HepG2 (cell line): ENCODE results near the gene ATP1A1. TPM values are rescaled to one million over a fixed set of nuclear protein-coding genes. Genes with fewer than 3 reads are reported as not detected.

Experiments used
- AGO1 ChIP-seq: fragments of 200-400 bp; formaldehyde crosslinking; IDR thresholded peaks from 2 replicates; pipeline ENCODE4 v1.6.1; 2017; ENCODE audit warnings: mild to moderate bottlenecking, low read depth, low read length, moderate library complexity; ENCODE audit not compliant: poor library complexity, severe bottlenecking
- AGO2 ChIP-seq: fragments of 200-400 bp; formaldehyde crosslinking; optimal IDR thresholded peaks from 2 replicates; pipeline ENCODE3; 2017; ENCODE audit warnings: mild to moderate bottlenecking, low read depth, low read length, moderate library complexity
- ARNT ChIP-seq: fragments of 450-650 bp; IDR thresholded peaks from 2 replicates; pipeline ENCODE4 v1.6.1; 2017
- ATF7 ChIP-seq, 2 experiments: fragments of 450-650 bp in 1 of 2; sonication (generic) in 1 of 2; formaldehyde crosslinking in 1 of 2; IDR thresholded peaks; 2 replicates each; pipeline versions ENCODE4 v1.4.0 to v1.6.1; 2016 to 2020; ENCODE audit warnings: antibody characterized with exemption in 1 of 2, mild to moderate bottlenecking in 1 of 2, missing genetic modification reagents in 1 of 2
- EEA1 ChIP-seq: sonication (generic); formaldehyde crosslinking; IDR thresholded peaks from 2 replicates; pipeline ENCODE4 v1.5.1; 2020; ENCODE audit warnings: mild to moderate bottlenecking, missing genetic modification reagents, borderline replicate concordance
- HOXA5 ChIP-seq: sonication (generic); formaldehyde crosslinking; IDR thresholded peaks from 2 replicates; pipeline ENCODE4 v1.4.0; 2020; ENCODE audit warnings: missing genetic modification reagents
- RBFOX2 ChIP-seq: fragments of 200-400 bp; formaldehyde crosslinking; IDR thresholded peaks from 2 replicates; pipeline ENCODE4 v1.6.1; 2017; ENCODE audit warnings: low read depth, mild to moderate bottlenecking, low read length
- SRSF1 ChIP-seq: fragments of 200-400 bp; formaldehyde crosslinking; optimal IDR thresholded peaks from 2 replicates; pipeline ENCODE3; 2017; ENCODE audit warnings: mild to moderate bottlenecking, low read depth, low read length, moderate library complexity
- ZNF296 ChIP-seq: sonication (generic); formaldehyde crosslinking; conservative IDR thresholded peaks from 2 replicates; pipeline ENCODE4 v1.5.0; 2020; ENCODE audit warnings: mild to moderate bottlenecking, missing genetic modification reagents
- ZNF766 ChIP-seq: sonication (generic); formaldehyde crosslinking; IDR thresholded peaks from 2 replicates; pipeline ENCODE4 v1.5.0; 2020; ENCODE audit warnings: missing genetic modification reagents, borderline replicate concordance
- ZNF768 ChIP-seq: sonication (generic); formaldehyde crosslinking; IDR thresholded peaks from 2 replicates; pipeline ENCODE4 v1.4.0; 2020; ENCODE audit warnings: missing genetic modification reagents
- polyA plus RNA-seq, 8 experiments: library from polyadenylated mRNA; depleted of rRNA in 3 of 8; stranded (reverse) in 7 of 8; unstranded in 1 of 8; fragments of >200 nt; fragmentation: Illumina TruSeq in 4 of 8; extraction: Trizol in 4 of 8; gene quantifications; 2 replicates each; pipeline versions ENCODE4 v1.2.1 to v1.2.3, GENCODE V29; 2011 to 2016; ENCODE audit warnings: low read depth in 4 of 8, missing spikeins in 1 of 8, mixed read lengths in 1 of 8; ENCODE audit not compliant: insufficient read depth in 1 of 8
- total RNA-seq, 5 experiments: library from RNA; depleted of rRNA; stranded (reverse); fragments of >200 nt; fragmentation: Illumina TruSeq; extraction: Trizol; gene quantifications; 2 replicates each; pipeline ENCODE4 v1.2.3, GENCODE V29; 2016; ENCODE audit warnings: low read depth in 1 of 5
- TF ChIP-seq, protein P1 (sequence below): sonication (generic); formaldehyde crosslinking; IDR thresholded peaks from 2 replicates; pipeline ENCODE4; 2020; ENCODE audit warnings: missing genetic modification reagents, mild to moderate bottlenecking, borderline replicate concordance
- TF ChIP-seq, protein P2 (sequence below): IDR thresholded peaks from 2 replicates; pipeline ENCODE4 v1.6.1; 2012; ENCODE audit warnings: inconsistent platforms
- TF ChIP-seq, protein P3 (sequence below): sonication (generic); formaldehyde crosslinking; IDR thresholded peaks from 2 replicates; pipeline ENCODE4 v1.4.0; 2020; ENCODE audit warnings: missing genetic modification reagents
- TF ChIP-seq, protein P4 (sequence below): sonication (generic); formaldehyde crosslinking; IDR thresholded peaks from 2 replicates; pipeline ENCODE4 v1.4.0; 2020; ENCODE audit warnings: missing genetic modification reagents, borderline replicate concordance
- TF ChIP-seq, protein P5 (sequence below): sonication (generic); formaldehyde crosslinking; conservative IDR thresholded peaks from 2 replicates; pipeline ENCODE4 v1.5.0; 2020; ENCODE audit warnings: missing genetic modification reagents

The ATP1A1 gene
- total and polyA plus RNA-seq, 2 of the 13 experiments (the other 11 are each of a cell fraction or from before 2014, with no cell fraction given), result 280 to 705 TPM

DNA sequence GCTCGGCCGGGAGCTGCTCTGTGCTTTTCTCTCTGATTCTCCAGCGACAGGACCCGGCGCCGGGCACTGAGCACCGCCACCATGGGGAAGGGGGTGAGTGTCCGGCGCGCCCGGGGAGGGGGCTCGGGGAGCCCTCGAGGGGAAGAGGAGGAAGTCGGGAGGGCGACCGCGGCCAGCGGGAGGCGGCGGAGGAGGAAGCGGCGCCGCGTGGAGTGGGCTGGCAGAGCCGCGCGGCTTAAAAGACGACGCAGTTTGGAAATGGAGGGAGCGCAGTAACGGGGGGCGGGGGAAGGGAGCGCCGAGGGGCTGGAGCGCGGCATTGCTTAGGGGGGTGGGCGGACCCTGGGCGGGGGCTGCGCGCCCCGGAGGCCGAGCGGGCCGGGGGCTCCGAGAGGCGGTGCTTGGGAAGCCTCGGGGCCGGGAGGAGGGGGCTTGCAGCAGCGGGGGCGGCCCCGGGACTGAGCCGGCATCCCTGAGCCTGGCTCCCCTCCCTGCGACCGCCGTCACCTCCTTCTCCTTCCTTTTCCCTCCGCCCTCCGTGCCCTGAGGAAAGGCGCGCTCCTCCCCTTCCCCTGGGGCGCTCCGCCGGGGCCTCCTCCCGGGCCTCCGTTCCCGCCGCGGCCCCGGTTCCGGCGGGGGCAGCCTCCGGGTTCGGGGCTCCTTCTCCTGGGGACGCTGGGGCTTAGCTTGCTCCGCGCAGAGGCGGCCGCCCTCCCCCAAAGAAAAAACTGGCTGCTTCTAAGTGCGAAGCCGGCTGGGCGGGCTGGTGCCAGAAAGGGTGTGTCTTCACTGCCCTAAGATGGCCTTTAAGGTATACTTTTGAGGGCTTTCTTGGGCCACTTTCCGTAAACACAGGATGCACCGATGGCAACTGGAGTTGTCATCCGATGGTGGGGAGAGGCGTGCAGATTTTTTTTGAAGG lies 648 bp downstream of the ATP1A1 start (continued):
- TF ChIP-seq, protein P1, sequence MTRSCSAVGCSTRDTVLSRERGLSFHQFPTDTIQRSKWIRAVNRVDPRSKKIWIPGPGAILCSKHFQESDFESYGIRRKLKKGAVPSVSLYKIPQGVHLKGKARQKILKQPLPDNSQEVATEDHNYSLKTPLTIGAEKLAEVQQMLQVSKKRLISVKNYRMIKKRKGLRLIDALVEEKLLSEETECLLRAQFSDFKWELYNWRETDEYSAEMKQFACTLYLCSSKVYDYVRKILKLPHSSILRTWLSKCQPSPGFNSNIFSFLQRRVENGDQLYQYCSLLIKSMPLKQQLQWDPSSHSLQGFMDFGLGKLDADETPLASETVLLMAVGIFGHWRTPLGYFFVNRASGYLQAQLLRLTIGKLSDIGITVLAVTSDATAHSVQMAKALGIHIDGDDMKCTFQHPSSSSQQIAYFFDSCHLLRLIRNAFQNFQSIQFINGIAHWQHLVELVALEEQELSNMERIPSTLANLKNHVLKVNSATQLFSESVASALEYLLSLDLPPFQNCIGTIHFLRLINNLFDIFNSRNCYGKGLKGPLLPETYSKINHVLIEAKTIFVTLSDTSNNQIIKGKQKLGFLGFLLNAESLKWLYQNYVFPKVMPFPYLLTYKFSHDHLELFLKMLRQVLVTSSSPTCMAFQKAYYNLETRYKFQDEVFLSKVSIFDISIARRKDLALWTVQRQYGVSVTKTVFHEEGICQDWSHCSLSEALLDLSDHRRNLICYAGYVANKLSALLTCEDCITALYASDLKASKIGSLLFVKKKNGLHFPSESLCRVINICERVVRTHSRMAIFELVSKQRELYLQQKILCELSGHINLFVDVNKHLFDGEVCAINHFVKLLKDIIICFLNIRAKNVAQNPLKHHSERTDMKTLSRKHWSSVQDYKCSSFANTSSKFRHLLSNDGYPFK, result 0 out of 2 replicates have a peak, but pooled peaks have one; percentile 19
- TF ChIP-seq SRSF1, result peak; percentile 43
- peak; percentile 12; the same call in 1 of the 2 replicates for TF ChIP-seq ZNF768 (CRISPR knock-in tag)
- no peak for TF ChIP-seq ZNF296
- peak; percentile 83 for TF ChIP-seq RBFOX2
- no peak for TF ChIP-seq ATF7 (IDR thresholded peaks at IDR 0.05)
- 0 out of 2 replicates have a peak, but pooled peaks have one; percentile 1 for TF ChIP-seq ATF7 (CRISPR knock-in tag; IDR thresholded peaks at IDR 0.05)
- TF ChIP-seq, protein P2, sequence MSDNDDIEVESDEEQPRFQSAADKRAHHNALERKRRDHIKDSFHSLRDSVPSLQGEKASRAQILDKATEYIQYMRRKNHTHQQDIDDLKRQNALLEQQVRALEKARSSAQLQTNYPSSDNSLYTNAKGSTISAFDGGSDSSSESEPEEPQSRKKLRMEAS, result 0 out of 2 replicates have a peak, but pooled peaks have one; percentile 10
- TF ChIP-seq, protein P3, sequence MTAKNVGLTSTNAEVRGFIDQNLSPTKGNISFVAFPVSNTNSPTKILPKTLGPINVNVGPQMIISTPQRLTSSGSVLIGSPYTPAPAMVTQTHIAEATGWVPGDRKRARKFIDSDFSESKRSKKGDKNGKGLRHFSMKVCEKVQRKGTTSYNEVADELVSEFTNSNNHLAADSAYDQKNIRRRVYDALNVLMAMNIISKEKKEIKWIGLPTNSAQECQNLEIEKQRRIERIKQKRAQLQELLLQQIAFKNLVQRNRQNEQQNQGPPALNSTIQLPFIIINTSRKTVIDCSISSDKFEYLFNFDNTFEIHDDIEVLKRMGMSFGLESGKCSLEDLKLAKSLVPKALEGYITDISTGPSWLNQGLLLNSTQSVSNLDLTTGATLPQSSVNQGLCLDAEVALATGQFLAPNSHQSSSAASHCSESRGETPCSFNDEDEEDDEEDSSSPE (CRISPR knock-in tag), result 0 out of 2 replicates have a peak, but pooled peaks have one; percentile 2
- TF ChIP-seq HOXA5, result no peak
- TF ChIP-seq, protein P4, sequence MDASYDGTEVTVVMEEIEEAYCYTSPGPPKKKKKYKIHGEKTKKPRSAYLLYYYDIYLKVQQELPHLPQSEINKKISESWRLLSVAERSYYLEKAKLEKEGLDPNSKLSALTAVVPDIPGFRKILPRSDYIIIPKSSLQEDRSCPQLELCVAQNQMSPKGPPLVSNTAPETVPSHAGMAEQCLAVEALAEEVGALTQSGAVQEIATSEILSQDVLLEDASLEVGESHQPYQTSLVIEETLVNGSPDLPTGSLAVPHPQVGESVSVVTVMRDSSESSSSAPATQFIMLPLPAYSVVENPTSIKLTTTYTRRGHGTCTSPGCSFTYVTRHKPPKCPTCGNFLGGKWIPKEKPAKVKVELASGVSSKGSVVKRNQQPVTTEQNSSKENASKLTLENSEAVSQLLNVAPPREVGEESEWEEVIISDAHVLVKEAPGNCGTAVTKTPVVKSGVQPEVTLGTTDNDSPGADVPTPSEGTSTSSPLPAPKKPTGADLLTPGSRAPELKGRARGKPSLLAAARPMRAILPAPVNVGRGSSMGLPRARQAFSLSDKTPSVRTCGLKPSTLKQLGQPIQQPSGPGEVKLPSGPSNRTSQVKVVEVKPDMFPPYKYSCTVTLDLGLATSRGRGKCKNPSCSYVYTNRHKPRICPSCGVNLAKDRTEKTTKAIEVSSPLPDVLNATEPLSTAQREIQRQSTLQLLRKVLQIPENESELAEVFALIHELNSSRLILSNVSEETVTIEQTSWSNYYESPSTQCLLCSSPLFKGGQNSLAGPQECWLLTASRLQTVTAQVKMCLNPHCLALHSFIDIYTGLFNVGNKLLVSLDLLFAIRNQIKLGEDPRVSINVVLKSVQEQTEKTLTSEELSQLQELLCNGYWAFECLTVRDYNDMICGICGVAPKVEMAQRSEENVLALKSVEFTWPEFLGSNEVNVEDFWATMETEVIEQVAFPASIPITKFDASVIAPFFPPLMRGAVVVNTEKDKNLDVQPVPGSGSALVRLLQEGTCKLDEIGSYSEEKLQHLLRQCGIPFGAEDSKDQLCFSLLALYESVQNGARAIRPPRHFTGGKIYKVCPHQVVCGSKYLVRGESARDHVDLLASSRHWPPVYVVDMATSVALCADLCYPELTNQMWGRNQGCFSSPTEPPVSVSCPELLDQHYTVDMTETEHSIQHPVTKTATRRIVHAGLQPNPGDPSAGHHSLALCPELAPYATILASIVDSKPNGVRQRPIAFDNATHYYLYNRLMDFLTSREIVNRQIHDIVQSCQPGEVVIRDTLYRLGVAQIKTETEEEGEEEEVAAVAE (CRISPR knock-in tag), result no peak
- peak; percentile 94 for TF ChIP-seq AGO1
- no peak for TF ChIP-seq ARNT
- 0 out of 2 replicates have a peak, but pooled peaks have one; percentile 49 for TF ChIP-seq ZNF766 (CRISPR knock-in tag)
- TF ChIP-seq AGO2, result peak; percentile 95
- 0 out of 2 replicates have a peak, but pooled peaks have one; percentile 46 for TF ChIP-seq EEA1 (CRISPR knock-in tag)
- TF ChIP-seq, protein P5, sequence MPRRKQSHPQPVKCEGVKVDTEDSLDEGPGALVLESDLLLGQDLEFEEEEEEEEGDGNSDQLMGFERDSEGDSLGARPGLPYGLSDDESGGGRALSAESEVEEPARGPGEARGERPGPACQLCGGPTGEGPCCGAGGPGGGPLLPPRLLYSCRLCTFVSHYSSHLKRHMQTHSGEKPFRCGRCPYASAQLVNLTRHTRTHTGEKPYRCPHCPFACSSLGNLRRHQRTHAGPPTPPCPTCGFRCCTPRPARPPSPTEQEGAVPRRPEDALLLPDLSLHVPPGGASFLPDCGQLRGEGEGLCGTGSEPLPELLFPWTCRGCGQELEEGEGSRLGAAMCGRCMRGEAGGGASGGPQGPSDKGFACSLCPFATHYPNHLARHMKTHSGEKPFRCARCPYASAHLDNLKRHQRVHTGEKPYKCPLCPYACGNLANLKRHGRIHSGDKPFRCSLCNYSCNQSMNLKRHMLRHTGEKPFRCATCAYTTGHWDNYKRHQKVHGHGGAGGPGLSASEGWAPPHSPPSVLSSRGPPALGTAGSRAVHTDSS (CRISPR knock-in tag), result 0 out of 2 replicates have a peak, but pooled peaks have one; percentile 40
